PFSK-1 (cell line): ENCODE data around the gene KLHL25.

Experiments used
- FOXP2 ChIP-seq: optimal IDR thresholded peaks from 2 replicates; pipeline ENCODE3; 2011; ENCODE audit warnings: borderline replicate concordance, control low read depth, inconsistent platforms; ENCODE audit not compliant: insufficient read depth; ENCODE audit errors: extremely low read length, extremely low read depth
- POLR2AphosphoS5 ChIP-seq: IDR thresholded peaks from 2 replicates; pipeline ENCODE4 v1.6.1; 2012; ENCODE audit warnings: low read depth, mild to moderate bottlenecking, control low read depth, low read length, moderate library complexity
- TAF1 ChIP-seq: IDR thresholded peaks from 2 replicates; pipeline ENCODE4 v1.6.1; 2012; ENCODE audit warnings: low read length, control low read depth, borderline replicate concordance; ENCODE audit not compliant: insufficient read depth

GRCh38 chr15:85777250-85778106, 17.2 kb downstream of the KLHL25 start:
- TF ChIP-seq POLR2AphosphoS5 (no peak), TAF1 (no peak), FOXP2 (no peak)
